BE2C (cell line): ENCODE results near the gene OR51L1.
A peak's percentile ranks its signal among the peaks of the same experiment; 100 is the strongest.

ENCODE experiments used
- DNase-seq: peaks from one replicate; pipeline ENCODE4 v3.0.0-alpha.2; 2020
- H3K27me3 ChIP-seq: fragments of 250-450 bp; sonication (Bioruptor Pico); 2 replicates; pipeline ENCODE4 v1.5.1; 2020; ENCODE audit warnings: mild to moderate bottlenecking
- H3K36me3 ChIP-seq: fragments of 250-450 bp; sonication (Bioruptor Pico); 2 replicates; pipeline ENCODE4 v1.5.1; 2020; ENCODE audit warnings: mild to moderate bottlenecking
- H3K4me1 ChIP-seq: fragments of 250-450 bp; sonication (Bioruptor Pico); 2 replicates; pipeline ENCODE4 v1.5.1; 2020
- H3K4me3 ChIP-seq: 2 replicates; pipeline ENCODE4 v1.5.1; 2011; ENCODE audit warnings: low read depth, low read length
- H3K9me3 ChIP-seq: fragments of 250-450 bp; sonication (Bioruptor Pico); 2 replicates; pipeline ENCODE4 v1.5.1; 2020
- CTCF ChIP-seq: IDR thresholded peaks from 2 replicates; pipeline ENCODE4 v1.5.1; 2012; ENCODE audit warnings: mild to moderate bottlenecking, low read depth, low read length

Gene OR51L1

DNA sequence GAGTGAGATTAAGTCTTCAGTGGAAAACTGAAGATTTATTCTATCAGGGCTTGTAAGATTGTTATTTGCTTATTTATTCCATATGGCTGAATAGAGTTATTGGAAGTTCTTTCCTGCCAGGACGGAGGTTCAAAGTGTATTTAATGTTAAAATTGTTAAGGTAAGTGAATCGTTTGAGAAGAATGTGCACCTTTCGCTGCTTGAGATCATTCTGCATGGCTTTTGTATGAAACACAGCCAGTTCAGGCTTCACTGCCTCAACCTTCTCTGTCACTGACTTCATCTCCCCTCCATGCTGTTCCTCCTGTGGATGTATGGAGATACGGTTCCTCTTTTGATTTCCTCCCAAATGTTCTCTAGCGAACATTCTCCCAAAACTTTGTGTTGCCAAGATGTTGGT lies 19.2 kb upstream of the OR51L1 start:
- DNase-seq, result no peak
- TF ChIP-seq CTCF, result no peak
- Histone ChIP-seq H3K4me1 (no peaks in the 10 kb centered on the region), H3K9me3 (no peaks in the 10 kb centered on the region), H3K27me3 (no peaks in the 10 kb centered on the region), H3K4me3 (no peak overlapping the region), H3K36me3 (no peaks in the 10 kb centered on the region)

DNA sequence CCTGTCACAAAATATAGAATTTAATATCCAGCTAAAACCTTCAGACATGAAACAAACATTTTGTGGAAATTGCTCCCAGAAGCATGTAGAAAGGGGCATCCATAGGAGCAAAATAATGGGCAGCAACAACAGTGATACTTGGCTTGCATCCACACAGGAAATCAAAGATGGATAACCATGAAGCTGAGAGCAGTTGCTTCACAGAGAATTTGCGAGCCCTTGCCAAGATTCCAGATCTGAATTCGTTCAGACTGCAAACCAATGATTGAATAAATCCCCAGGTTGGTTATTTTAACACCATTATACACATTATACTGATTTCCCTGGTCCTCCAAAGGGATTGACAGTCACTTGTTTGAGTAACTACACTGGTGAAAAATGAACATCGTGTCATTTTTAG lies 15.6 kb upstream of the OR51L1 start:
- H3K27me3 ChIP-seq, result no peaks in the 10 kb centered on the region
- no peaks in the 10 kb centered on the region for H3K4me1 ChIP-seq
- H3K36me3 ChIP-seq, result no peaks in the 10 kb centered on the region
- DNase-seq, result no peak
- no peaks in the 10 kb centered on the region for H3K9me3 ChIP-seq
- no peak overlapping the region for H3K4me3 ChIP-seq
- TF ChIP-seq CTCF, result no peak

DNA sequence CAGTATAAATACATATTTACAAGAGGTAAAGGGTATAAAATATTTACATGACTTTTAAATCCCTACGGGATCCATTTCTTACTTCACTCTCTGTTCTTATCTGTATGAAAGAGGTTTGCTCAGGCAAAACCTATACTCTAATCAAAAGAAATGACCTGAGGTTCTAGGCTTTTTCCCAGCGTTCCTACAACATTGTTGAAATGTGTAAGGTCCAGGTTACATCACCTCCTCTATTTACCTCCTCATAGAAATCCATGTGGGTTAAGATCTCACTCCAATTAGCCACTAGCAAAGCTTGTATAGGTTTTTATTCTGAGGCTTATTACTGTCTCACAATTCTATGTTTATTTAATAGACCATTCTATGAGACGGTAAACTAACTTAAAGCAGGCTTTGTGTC lies 12.0 kb upstream of the OR51L1 start:
- Histone ChIP-seq H3K27me3 (no peaks in the 10 kb centered on the region), H3K4me1 (no peaks in the 10 kb centered on the region), H3K9me3 (no peaks in the 10 kb centered on the region), H3K36me3 (no peaks in the 10 kb centered on the region), H3K4me3 (no peak overlapping the region)
- DNase-seq, result no peak
- no peak for TF ChIP-seq CTCF

DNA sequence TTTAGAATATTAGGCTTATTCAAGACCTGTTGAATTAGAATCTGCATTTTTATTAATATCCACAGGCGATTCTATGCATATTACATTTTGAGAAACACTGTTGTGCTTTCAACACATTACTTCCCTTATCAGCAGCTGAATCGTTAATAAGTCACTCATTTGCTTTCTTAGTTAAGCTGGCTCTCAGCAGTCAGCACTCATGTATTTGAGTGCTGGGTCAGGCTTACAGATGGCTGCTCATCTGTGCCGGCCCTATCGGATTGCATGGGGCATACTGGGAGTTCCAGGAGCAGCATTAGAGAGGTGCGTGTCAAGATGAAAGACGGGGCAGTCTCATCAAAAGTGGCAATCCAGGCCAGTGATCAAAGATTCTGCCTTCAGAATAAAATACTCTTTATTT lies 10.8 kb upstream of the OR51L1 start:
- Histone ChIP-seq H3K9me3 (no peaks in the 10 kb centered on the region), H3K4me3 (no peak overlapping the region), H3K36me3 (no peaks in the 10 kb centered on the region), H3K27me3 (no peaks in the 10 kb centered on the region), H3K4me1 (no peaks in the 10 kb centered on the region)
- TF ChIP-seq CTCF, result no peak
- DNase-seq, result no peak

DNA sequence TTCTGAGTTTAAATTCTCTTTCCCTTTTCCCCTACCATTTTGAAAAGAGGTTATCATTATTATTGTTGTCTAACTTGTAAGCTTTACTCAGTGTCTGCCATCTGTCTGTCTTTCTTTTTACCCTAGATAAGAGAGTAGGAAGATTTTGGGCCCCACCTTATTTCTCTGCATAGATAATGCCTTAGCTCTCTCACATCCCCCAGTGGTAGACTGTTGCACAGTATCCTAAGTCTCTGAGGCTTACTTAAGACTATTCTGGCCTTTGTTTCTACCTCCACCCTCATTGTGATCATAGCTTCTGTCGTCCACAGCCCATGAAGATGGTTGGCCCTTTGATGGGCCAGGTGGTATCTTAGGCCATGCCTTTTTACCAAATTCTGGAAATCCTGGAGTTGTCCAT lies 3.6 kb upstream of the OR51L1 start:
- no peak for DNase-seq
- no peaks in the 10 kb centered on the region for H3K4me1 ChIP-seq
- H3K27me3 ChIP-seq, result no peaks in the 10 kb centered on the region
- H3K4me3 ChIP-seq, result no peak overlapping the region
- no peak for TF ChIP-seq CTCF
- no peaks in the 10 kb centered on the region for H3K36me3 ChIP-seq
- H3K9me3 ChIP-seq, result no peaks in the 10 kb centered on the region

DNA sequence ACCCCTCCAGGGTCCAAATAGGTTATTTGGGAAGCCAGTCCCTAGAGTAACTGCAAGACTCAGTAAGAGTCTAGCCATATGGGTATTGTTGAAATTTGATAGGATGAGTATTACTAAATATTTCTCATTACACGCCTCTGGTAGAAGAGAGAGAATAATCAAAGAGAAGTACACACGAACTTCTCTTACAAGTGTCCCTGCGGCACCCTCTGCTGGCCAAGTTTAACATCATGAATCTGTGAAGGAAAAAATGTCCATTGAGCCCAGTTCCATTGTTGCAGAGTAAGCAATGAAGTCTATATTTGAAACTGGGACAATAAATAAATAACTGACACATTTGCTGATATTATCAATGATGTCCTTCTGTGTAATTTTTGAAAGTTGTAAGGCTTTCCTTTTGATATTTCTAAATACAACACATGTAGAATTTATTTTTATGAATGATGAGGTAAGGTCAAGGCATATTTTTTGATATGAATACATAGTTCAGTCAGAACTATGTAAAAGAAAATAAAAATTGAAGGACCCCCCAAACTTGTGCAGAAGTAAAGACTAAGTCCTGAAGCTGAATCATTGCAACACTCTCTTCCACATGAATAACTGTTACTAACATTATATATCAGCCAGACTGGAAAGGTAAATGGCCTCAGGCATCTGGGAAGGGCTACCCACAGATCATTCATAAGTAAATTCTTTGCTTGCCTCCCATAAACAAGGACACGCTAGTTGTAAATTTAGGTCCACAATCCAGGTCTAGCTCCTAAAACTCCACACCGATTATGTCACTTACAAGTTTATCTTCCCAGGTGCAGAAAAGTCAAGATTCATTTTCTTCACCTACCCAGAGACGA lies 10.0 kb downstream of the OR51L1 start:
- Histone ChIP-seq H3K4me3 (no peak overlapping the region), H3K4me1 (no peaks in the 10 kb centered on the region), H3K27me3 (no peaks in the 10 kb centered on the region), H3K9me3 (no peaks in the 10 kb centered on the region), H3K36me3 (no peaks in the 10 kb centered on the region)
- peak; percentile 44 for TF ChIP-seq CTCF
- DNase-seq, result peak; percentile 42
